GM12873 (cell line): ENCODE data around the gene SLC44A5.
A peak's percentile ranks its signal among the peaks of the same experiment; 100 is the strongest.

Experiments used
- TF ChIP-seq, protein P1 (sequence below): IDR thresholded peaks from 2 replicates; pipeline ENCODE4 v1.5.1; 2012; ENCODE audit warnings: low read depth, mild to moderate bottlenecking, moderate library complexity, low read length, control low read depth; ENCODE audit not compliant: insufficient read depth; ENCODE audit errors: missing control alignments

The SLC44A5 gene

DNA sequence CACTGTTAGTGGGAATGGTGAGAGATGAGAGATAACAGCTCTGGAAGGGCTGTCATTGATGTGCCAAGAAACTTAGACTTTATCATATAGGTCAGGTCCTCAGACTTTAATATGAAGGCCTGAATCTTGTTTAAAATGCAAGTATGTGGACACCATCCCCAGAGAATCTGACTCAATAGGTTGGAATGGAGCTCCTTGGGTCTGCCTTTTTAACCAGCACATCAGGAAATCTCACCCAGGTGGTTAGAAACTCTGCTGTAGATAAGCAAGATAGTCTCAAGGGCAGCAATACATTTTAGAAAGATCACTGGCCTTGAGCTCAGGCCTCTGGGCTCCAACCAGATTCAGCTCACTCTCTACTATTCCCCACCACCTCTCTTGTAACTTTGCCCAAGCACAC, 180.4 kb downstream of the SLC44A5 start:
- TF ChIP-seq, protein P1, sequence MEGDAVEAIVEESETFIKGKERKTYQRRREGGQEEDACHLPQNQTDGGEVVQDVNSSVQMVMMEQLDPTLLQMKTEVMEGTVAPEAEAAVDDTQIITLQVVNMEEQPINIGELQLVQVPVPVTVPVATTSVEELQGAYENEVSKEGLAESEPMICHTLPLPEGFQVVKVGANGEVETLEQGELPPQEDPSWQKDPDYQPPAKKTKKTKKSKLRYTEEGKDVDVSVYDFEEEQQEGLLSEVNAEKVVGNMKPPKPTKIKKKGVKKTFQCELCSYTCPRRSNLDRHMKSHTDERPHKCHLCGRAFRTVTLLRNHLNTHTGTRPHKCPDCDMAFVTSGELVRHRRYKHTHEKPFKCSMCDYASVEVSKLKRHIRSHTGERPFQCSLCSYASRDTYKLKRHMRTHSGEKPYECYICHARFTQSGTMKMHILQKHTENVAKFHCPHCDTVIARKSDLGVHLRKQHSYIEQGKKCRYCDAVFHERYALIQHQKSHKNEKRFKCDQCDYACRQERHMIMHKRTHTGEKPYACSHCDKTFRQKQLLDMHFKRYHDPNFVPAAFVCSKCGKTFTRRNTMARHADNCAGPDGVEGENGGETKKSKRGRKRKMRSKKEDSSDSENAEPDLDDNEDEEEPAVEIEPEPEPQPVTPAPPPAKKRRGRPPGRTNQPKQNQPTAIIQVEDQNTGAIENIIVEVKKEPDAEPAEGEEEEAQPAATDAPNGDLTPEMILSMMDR = no peak

DNA sequence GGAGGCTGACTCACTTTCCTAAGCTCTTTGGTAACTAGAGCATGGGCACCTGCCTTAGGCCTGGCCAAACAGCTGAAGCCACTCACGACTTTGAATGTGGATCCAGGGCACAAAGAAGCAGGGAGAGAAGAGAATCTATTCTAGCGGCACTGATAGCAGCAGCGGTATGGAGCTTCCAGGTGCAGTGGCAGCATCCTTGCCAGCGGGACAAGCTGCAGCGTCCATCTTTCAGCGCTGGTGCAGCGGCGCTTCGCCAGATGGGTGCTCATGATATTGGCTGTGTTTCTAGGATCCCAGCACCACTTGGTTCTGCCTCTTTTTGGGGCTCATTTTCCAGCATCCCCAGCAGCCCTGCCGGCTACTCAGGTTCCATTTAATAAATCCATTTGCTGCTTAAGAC, 184.2 kb downstream of the SLC44A5 start:
- TF ChIP-seq, protein P1 = no peak

DNA sequence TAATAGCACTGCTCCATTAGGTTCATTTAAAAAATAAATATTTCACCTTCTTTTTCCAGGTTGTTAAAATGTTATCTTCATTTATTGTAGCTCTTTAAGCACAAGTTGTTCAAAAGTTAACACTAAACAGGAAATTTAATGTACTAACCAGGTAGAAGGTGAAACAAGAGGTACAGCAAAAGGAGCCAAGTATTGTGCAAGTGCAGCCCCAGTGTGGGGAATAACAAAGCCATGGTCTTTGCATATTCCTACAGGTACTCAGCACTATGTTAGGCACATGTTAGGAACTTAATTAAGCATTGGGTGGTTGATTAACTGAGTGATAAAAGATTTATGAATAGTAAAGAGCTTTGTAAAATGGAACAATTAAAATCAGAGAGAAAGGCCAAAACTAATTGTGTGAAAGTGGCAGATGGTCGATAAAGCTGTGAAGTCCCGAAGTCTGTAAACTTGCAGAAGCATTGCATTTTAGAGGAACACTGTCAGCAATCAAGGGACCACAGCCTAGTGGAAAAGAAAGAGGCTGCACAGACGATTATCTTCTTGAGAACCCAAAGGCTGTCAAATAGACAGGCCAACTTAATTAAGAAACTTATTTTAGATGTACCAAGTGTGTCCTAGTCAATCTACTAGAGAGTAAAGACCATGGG, 185.8 kb downstream of the SLC44A5 start:
- TF ChIP-seq, protein P1 = no peak

DNA sequence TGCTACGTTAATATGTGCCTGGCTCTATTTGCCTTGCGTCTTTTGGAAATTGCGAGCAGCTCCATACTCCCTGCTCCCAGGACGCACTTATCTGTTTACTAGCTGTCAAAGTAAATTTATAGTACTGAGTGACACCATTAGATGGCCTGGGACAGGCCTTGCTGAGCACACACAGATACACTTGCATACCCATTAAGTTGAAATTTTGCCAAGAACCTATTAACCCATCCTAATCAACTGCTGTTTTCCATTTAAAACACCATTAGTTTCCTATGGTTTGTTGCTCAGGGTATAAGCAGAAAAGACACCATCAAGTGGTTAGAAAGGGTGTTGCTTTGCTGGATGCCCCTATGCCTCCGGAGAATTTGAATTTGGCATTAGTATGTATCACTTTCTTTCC, 187.3 kb downstream of the SLC44A5 start:
- TF ChIP-seq, protein P1 = peak; percentile 21

DNA sequence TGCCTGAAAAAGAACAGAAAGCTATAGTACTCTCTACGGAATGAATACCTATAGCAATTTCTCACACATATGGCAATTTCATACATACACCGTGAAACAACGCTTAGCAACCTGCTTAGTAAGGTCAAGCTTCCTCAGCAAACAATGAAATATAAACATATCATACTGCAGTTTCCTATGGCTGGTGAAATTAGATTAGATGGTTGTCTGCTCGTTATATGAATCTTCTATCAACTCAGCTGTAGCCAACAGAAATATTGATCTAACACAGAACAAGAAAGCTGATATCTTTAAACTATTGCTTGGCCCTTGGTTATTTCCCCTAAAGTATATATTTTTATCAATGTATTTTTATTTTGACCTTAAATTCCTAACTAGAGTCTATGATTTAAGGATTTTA, 187.8 kb downstream of the SLC44A5 start:
- TF ChIP-seq, protein P1 = no peak

DNA sequence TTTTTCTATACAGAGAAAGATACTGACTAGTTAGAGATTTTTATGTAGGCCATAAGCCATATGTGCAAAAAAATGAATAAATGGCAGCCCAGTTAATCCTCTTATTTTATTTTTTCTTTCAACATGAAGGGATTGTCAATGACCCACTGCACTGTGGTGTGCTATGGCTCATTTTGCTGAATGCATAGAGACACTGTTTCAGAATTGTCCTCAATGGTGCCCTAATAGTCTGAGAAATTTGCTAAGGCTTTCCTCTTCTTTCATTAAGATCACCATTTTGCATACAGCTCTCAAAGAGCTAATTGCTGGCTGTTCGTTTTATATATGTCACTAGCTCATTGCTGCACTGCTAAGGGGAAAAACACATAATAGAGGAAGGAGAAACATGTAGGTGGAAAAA, 189.5 kb downstream of the SLC44A5 start:
- TF ChIP-seq, protein P1 = no peak

DNA sequence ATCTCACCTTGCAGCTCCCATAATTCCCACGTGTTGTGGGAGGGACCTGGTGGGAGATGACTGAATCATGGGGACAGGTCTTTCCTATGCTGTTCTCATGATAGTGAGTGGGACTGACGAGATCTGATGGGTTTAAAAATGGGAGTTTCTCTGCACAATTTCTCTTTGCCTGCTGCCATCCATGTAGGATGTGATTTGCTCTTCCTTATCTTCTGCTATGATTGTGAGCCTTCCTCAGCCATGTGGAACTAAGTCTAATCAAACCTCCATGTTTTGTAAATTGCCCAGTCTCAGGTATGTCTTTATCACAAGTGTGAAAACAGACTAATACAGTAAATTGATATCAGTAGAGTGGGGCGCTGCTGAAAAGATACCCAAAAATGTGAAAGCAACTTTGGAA, 195.7 kb downstream of the SLC44A5 start:
- TF ChIP-seq, protein P1 = no peak
